Stimulated activated CD4-positive, alpha-beta T cell treated with anti-CD3 and anti-CD28 coated beads, Interleukin-1b, Interleukin-23, amount 100 ng/mL, for 24 hours (primary cell): ENCODE data around the gene ZBED1.
"Not testable (repeated sequence)": the region's sequence is repeated elsewhere in the genome, so short reads cannot be mapped to it uniquely, and the experiment has no call there.

Experiments
- DNase-seq, 4 experiments: peaks; one replicate each; pipeline ENCODE4 v3.0.0-alpha.2; 2020; ENCODE audit warnings: low read depth in 4 of 4, low spot score in 1 of 4

ZBED1 gene

DNA sequence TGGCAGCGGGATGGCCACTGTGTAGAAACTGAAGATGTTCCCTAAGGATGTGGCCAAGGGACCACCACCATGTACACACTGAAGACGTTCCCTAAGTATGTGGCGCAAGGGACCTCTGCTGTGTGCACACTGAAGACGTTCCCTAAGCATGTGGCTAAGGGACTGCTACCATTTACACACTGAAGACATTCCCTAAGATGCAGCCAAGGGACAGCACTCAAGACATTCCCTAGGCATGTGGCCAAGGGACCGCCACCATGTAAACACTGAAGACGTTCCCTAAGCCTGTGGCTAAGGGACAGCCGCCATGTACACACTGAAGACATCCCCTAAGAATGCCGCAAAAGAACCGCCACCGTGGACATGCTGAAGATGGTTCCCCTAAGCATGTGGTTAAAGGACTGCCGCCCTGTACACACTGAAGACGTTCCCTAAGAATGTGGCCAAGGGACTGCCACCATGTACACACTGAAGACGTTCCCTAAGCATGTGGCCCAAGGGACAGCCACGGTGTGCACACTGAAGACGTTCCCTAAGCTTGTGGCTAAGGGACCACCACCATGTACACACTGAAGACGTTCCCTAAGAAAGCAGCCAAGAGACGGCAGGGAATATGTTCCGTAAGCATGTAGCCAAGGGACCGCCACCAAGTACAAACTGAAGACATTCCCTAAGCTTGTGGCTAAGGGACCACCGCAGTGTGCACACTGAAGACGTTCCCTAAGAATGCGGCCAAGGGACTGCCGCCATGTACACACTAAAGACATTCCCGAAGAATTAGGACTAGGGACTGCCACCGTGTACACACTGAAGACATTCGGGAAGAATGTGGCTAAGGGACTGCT lies 43.3 kb downstream of the ZBED1 start:
- no peak for DNase-seq

DNA sequence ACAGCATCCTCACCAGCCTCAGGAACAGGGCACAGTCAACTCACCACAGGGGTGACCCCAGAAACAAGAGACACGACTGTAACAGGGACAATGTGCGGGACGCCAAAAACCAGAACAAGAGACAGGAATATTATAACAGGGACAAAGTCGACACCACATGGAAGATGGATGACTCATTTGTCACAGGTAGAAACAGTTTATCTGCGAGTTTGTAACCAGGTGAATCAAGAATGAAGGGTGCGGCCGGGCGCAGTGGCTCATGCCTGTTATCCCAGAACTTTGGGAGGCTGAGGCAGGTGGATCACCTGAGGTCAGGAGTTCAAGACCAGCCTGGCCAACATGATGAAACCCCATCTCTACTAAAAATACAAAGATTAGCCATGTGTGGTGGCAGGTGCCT lies 44.7 kb downstream of the ZBED1 start:
- not testable (repeated sequence) for DNase-seq

DNA sequence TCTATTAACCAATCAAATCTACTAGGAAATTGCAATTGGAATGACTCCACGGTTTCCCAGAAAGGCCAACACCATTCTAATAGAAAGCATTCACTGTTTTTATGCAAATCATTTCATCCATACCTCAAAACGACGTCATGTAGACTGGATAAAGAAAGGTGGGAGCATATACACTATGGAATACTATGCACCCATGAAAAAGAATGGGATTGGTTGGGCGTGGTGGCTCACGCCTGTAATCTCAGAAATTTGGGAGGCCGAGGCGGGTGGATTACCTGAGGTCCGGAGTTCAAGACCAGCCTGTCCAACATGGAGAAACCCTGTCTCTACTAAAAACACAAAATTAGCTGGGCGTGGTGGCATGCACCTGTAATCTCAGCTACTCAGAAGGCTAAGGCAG lies 46.2 kb downstream of the ZBED1 start:
- not testable (repeated sequence) for DNase-seq

DNA sequence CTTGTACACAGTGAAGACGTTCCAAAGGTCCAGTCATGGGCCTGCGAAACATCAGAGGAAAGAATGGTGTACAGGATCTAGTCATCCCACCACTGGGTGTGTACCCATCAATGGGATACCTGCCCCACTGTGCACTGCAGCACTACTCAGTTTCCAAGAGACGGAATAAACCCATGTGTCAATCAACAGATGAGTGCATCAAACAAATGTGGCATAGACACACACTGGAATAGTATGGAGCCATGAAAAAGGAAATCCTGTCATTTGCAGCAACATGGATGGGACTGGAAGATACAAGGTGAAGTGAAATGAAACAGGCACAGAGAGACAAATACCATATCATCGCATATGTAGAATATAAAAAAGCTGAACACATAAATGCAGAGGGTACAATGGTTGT lies 48.0 kb downstream of the ZBED1 start:
- no peak for DNase-seq

DNA sequence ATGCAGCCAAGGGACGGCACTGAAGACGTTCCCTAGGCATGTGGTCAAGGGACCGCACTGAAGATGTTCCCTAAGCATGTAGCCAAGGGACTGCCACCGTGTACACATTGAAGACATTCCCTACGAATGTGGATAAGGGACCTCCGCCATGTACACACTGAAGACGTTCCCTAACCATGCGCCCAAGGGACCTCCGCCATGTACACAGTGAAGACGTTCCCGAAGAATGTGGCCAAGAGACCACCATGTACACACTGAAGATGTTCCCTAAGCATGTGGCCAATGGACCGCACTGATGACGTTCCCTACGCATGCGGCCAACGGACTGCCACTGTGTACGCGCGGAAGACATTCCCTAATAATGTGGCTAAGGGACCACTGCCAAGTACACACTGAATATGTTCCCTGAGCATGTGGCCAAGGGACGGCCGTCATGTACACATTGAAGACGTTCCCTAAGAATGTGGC lies 48.4 kb downstream of the ZBED1 start:
- no peak for DNase-seq

DNA sequence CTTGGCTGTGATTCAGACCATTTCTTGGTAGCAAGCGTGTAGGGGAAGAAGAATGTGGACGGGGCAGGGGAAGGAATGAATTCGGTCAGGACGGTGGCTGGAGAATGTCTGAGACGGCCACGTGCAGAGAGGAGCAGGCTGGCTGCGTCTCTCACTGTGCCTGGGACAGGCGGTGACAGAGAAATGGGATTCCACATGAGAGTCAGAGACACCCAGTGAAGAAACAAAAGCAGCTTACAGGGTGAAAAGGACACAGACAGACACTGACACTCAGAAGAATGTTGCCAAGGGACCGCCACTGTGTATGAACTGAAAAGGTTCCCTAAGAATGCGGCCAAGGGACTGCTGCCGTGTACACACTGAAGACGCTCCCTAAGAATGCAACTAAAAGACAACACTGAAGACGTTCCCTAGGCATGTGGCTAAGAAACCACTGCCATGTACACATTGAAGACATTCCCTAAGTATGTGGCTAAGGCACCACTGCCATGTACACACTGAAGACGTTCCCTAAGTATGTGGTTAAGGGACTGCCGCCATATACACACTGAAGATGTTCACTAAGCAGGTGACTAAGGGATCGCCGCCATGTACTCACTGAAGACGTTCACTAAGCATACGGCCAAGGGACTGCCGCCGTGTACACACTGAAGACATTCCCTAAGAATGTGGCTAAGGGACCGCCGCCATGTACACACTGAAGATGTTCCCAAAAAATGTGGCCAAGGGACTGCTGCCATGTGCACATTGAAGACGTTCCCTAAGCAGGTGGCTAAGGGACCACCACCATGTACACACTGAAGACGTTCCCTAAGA lies 49.1 kb downstream of the ZBED1 start:
- DNase-seq = no peak

DNA sequence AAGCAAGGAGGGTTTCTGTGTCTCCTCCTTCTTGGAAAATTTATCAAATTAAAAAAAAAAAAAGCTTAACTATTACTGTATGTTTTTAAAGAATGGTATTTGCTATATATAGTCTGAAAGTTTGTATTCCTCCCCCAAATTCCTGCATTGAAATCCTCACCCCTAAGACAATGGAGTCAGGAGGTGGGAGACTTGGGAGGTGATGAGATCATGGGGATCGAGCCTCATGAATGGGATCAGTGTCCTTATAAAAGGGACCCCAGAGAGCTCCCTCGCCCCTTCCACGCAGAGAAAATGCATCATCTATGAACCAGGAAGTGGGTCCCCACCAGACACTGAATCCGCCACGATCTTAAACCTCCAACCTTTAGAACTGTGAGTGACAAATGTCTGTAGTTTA lies 50.1 kb downstream of the ZBED1 start:
- no peak for DNase-seq

DNA sequence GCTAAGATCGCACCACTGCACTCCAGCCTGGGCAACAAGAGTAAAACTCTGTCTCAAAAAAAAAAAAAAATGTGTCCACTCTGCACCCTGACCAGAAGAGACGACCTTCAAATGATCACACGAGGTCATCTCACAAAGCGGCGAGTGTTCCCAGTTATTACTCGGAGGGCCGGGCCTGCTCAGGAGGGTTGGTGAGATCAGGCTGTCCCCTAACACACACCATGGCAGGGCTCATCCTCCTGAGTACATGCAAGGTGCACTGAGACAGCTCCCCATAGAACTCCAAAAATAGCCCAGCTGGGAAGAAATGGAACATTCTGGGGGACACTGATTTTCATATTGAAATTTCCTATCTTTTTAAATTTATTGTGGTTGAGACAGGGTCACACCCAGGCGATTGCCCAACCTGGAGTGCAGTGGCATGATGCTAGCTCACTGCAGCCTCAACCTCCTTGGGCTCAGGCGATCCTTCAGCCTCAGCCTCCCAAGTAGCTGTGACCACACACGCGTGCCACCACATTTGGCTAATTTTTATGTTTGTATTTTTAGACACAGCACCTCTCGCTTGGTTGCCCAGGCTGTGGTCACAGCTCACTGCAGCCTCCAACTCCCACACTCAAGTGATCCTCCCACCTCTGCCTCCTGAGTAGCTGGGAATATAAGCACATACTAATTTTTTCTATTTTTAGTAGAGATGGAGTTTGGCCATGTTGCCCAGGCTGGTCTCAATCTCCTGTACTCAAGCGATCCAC lies 51.5 kb downstream of the ZBED1 start:
- DNase-seq = no peak

DNA sequence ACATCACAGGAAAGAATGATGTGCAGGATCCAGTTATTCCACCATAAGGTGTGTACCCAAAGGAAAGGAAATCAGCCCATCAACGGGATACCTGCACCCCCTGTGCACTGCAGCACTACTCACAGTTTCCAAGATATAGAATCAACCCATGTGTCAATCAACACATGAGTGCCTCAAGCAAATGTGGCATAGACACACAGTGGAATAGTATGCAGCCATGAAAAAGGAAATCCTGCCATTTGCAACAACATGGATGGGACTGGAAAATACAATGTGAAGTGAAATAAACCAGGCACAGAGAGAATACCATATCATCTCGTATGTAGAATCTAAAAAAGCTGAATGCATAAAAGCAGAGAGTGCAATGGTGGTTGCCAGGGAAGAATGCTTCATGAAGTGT lies 53.3 kb downstream of the ZBED1 start:
- DNase-seq = no peak

DNA sequence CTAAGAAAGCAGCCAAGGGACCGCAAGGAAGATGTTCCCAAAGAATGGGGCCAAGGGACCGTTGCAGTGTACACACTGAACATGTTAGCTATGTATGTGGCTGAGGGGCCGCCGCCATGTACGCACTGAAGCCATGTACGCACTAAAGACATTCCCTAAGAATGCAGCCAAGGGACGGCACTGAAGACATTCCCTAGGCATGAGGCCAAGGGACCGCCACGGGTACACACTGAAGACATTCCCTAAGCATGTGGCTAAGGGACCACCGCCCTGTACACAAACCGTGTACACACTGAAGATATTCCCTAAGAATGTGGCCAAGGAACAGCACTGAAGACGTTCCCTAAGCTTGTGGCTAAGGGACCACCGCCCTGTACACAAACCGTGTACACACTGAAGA lies 54.0 kb downstream of the ZBED1 start:
- DNase-seq = no peak

DNA sequence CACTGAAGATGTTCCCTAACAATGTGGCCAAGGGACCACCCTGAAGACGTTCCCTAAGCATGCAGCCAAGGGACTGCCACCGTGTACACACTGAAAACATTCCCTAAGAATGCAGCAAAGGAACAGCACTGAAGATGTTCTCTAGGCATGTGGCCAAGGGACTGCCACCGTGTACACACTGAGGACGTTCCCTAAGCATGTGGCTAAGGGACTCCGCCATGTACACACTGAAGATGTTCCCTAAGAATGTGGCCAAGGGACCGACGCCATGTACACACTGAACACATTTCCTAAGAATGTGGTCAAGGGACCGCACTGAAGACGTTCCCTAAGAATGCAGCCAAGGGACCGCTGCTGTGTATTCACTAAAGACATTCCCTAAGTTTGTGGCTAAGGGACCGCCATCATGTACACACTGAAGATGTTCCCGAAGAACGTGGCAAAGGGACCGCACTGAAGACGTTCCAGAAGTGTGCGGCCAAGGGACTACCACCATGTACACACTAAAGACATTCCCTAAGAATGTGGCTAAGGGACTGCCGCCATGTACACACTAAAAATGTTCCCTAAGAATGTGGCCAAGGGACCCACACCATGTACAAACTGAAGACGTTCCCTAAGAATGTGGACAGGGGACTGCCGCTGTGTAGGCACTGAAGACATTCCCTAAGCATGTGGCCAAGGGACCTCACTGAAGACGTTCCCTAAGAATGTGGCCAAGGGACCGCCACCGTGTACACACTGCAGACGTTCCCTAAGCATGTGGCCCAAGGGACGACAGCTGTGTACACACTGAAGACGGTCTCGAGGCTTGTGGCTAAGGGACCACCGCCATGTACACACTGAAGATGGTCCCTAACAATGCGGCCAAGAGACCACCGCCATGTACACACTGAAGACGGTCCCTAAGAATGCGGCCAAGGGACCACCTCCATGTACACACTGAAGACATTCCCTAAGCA lies 54.8 kb downstream of the ZBED1 start:
- no peak for DNase-seq

DNA sequence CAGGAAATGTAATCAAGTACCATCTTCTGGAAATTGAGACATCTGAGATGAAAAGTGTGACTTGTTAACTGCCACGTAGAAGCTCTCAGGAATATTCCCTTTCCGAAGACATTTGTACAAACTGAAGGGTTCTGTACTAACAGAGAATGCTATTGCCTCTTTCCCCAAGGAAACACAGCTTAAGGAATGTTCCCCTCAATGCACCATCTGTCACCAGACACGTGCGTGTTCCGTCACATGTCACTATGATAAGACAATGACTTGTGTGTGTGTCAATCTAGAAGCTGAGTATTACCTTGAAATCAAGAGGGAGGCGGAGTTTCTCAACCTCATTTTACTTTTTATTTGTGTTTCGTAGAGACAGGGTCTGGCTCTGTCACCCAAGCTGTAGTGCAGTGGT lies 58.1 kb downstream of the ZBED1 start:
- no peak for DNase-seq

DNA sequence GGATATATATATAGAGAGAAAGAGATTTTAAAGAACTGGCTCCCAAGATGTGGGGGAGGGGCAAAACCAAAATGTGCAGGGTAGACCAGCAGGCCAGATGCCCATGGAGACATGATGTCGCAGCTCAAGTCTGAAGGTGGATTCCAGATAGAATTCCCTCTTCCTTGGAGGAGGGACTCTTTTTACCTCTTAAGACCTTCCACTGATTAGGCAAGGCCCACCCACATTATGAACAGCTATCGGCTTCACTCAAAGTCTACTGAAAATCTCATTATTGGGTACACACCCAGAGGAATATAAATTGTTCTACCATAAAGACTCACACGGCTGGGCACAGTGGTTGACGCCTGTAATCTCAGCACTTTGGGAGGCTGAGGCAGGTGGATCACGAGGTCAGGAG lies 59.3 kb downstream of the ZBED1 start:
- DNase-seq = no peak

DNA sequence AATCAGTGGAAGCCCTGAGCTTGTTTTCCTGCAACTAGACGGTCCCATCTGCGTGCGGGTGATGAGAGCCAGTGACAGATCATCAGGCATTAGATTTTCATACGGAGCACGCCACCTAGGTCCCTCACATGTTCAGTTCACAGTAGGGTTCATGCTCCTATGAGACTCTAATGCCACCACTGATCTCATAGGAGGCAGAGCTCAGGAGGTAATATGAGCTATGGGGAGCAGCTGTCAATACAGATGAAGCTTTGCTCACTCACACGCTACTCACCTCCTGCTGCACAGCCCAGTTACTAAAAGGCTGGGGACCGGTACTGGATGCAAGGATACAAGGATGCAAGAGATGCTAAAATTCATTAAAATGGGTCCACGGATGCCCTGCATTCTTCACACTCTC lies 61.2 kb downstream of the ZBED1 start:
- DNase-seq = no peak
